OCI-LY1 (cell line): ENCODE results near the gene NTNG1.

Experiments used
- H2AFZ ChIP-seq: fragments of 200-600 bp; sonication (generic), shearing (Covaris generic); 2 replicates; pipeline ENCODE4 v1.6.0; 2014; ENCODE audit warnings: antibody characterized with exemption, mild to moderate bottlenecking, low read length
- H3F3A ChIP-seq: fragments of 200-600 bp; sonication (generic), shearing (Covaris generic); 2 replicates; pipeline ENCODE4 v1.6.0; 2014; ENCODE audit warnings: mild to moderate bottlenecking, antibody characterized with exemption, low read length, moderate library complexity; ENCODE audit not compliant: insufficient read depth
- H3K27ac ChIP-seq: fragments of 200-600 bp; sonication (generic); 2 replicates; pipeline ENCODE4 v1.5.1; 2014; ENCODE audit warnings: low read length, mixed run types, mild to moderate bottlenecking, low read depth; ENCODE audit not compliant: poor library complexity, severe bottlenecking
- H3K27me3 ChIP-seq: fragments of 200-600 bp; sonication (generic); 2 replicates; pipeline ENCODE4 v1.6.0; 2014; ENCODE audit warnings: antibody characterized with exemption, mild to moderate bottlenecking, low read length, moderate library complexity; ENCODE audit not compliant: insufficient read depth
- H3K36me3 ChIP-seq: fragments of 200-600 bp; sonication (generic); 2 replicates; pipeline ENCODE4 v1.6.1; 2014; ENCODE audit warnings: mild to moderate bottlenecking, antibody characterized with exemption, low read length, moderate library complexity, mixed read lengths; ENCODE audit not compliant: insufficient read depth
- H3K4me1 ChIP-seq: fragments of 200-600 bp; sonication (generic); 2 replicates; pipeline ENCODE4 v1.5.1; 2014; ENCODE audit warnings: mild to moderate bottlenecking, low read length, moderate library complexity; ENCODE audit not compliant: insufficient read depth, severe bottlenecking
- H3K4me2 ChIP-seq: fragments of 200-600 bp; sonication (generic), shearing (Covaris generic); 2 replicates; pipeline ENCODE4 v1.6.1; 2014; ENCODE audit warnings: low read length
- H3K4me3 ChIP-seq: fragments of 200-600 bp; sonication (generic); 2 replicates; pipeline ENCODE4 v1.5.1; 2014; ENCODE audit warnings: low read length, low read depth, mild to moderate bottlenecking, mixed read lengths; ENCODE audit not compliant: poor library complexity, severe bottlenecking
- H3K79me2 ChIP-seq: fragments of 200-600 bp; shearing (Covaris generic); 2 replicates; pipeline ENCODE4 v1.6.1; 2016; ENCODE audit warnings: mixed run types, low read length, mixed read lengths; ENCODE audit not compliant: insufficient read depth
- H3K9ac ChIP-seq: fragments of 200-600 bp; sonication (generic), shearing (Covaris generic); 2 replicates; pipeline ENCODE4 v1.6.1; 2014; ENCODE audit warnings: mild to moderate bottlenecking, low read length, mixed read lengths
- H3K9me2 ChIP-seq: fragments of 200-600 bp; sonication (generic), shearing (Covaris generic); 2 replicates; pipeline ENCODE4 v1.6.1; 2014; ENCODE audit warnings: low read depth, mild to moderate bottlenecking, low read length, mixed read lengths
- H3K9me3 ChIP-seq: fragments of 200-600 bp; shearing (Covaris generic); 2 replicates; pipeline ENCODE4 v1.6.1; 2014; ENCODE audit warnings: low read length, mixed read lengths
- H4K20me1 ChIP-seq: fragments of 200-600 bp; sonication (generic), shearing (Covaris generic); 2 replicates; pipeline ENCODE4 v1.6.0; 2016; ENCODE audit warnings: mild to moderate bottlenecking, low read length; ENCODE audit not compliant: insufficient read depth
- EZH2 ChIP-seq: fragments of 200-600 bp; sonication (generic), shearing (Covaris generic); IDR thresholded peaks from 2 replicates; pipeline ENCODE4 v1.8.0; 2017; ENCODE audit warnings: borderline replicate concordance, mixed run types, mild to moderate bottlenecking, antibody characterized with exemption, low read length, moderate library complexity, mixed read lengths
- TF ChIP-seq, protein P1 (sequence below): fragments of 200-600 bp; sonication (generic), shearing (Covaris generic); IDR thresholded peaks from 2 replicates; pipeline ENCODE4 v1.5.1; 2017; ENCODE audit warnings: mild to moderate bottlenecking, antibody characterized with exemption, low read length, moderate library complexity, mixed read lengths

NTNG1 gene

DNA sequence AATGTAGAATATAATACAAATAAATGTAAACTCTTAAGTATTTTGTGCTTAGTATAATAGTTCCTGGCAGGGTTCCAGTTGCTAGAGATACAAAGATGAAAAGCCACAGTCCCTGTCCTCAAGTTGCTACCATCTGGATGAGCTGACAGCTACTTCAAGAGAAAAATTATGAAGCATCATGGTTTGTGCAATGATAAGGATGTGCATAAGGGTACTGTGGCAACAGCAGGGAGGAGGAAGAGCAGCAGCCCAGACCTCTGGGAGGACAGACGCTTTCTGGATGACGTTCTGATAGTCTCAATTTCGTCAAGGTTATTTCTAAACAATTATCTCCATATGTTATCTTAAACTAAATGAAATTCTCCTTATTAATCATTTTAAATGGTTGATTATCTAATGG lies 198.9 kb downstream of the NTNG1 start:
- Histone ChIP-seq H3K4me2 (no peak overlapping the region), H3K27me3 (no peaks in the 10 kb centered on the region), H3K9ac (no peak overlapping the region), H3K9me3 (no peaks in the 10 kb centered on the region), H4K20me1 (no peaks in the 10 kb centered on the region), H3K9me2 (no peaks in the 10 kb centered on the region), H2AFZ (no peak overlapping the region), H3K36me3 (no peaks in the 10 kb centered on the region), H3K4me1 (no peaks in the 10 kb centered on the region), H3K4me3 (no peak overlapping the region), H3F3A (no peaks in the 10 kb centered on the region), H3K79me2 (no peaks in the 10 kb centered on the region), H3K27ac (no peak overlapping the region)
- no peak for TF ChIP-seq EZH2
- TF ChIP-seq, protein P1, sequence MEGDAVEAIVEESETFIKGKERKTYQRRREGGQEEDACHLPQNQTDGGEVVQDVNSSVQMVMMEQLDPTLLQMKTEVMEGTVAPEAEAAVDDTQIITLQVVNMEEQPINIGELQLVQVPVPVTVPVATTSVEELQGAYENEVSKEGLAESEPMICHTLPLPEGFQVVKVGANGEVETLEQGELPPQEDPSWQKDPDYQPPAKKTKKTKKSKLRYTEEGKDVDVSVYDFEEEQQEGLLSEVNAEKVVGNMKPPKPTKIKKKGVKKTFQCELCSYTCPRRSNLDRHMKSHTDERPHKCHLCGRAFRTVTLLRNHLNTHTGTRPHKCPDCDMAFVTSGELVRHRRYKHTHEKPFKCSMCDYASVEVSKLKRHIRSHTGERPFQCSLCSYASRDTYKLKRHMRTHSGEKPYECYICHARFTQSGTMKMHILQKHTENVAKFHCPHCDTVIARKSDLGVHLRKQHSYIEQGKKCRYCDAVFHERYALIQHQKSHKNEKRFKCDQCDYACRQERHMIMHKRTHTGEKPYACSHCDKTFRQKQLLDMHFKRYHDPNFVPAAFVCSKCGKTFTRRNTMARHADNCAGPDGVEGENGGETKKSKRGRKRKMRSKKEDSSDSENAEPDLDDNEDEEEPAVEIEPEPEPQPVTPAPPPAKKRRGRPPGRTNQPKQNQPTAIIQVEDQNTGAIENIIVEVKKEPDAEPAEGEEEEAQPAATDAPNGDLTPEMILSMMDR, result no peak

DNA sequence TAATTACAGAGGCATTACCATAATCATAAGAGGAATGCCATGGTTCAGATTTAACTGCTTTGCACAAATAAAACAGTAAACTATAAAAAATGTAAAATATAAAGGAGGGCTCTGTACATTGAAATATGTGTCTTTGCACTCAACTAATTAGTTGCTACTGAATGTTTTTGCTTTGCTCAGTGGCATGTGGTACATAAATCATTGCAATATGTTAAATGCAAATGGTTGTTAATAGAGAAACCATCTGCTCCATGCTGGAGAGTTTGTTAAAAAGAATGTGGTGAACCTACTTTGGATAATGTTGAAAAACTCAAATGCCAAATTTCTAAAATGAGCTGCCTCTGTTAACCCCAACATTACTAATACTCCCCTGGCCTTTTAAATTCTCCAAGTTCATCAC lies 201.5 kb downstream of the NTNG1 start:
- no peaks in the 10 kb centered on the region for H4K20me1 ChIP-seq
- no peak overlapping the region for H3K4me3 ChIP-seq
- H3K36me3 ChIP-seq, result no peaks in the 10 kb centered on the region
- H3F3A ChIP-seq, result no peaks in the 10 kb centered on the region
- no peak overlapping the region for H3K9ac ChIP-seq
- no peaks in the 10 kb centered on the region for H3K9me2 ChIP-seq
- H3K9me3 ChIP-seq, result no peaks in the 10 kb centered on the region
- no peak overlapping the region for H2AFZ ChIP-seq
- no peaks in the 10 kb centered on the region for H3K79me2 ChIP-seq
- H3K27me3 ChIP-seq, result no peaks in the 10 kb centered on the region
- no peak overlapping the region for H3K4me2 ChIP-seq
- H3K27ac ChIP-seq, result no peak overlapping the region
- H3K4me1 ChIP-seq, result no peaks in the 10 kb centered on the region
- TF ChIP-seq, protein P1, result no peak
- no peak for TF ChIP-seq EZH2

- no peak overlapping the region for H2AFZ ChIP-seq
- H3K4me2 ChIP-seq, result no peak overlapping the region
- H3K9me2 ChIP-seq, result no peaks in the 10 kb centered on the region
- H3K4me1 ChIP-seq, result no peaks in the 10 kb centered on the region
- H3K27ac ChIP-seq, result no peak overlapping the region
- no peaks in the 10 kb centered on the region for H3K27me3 ChIP-seq
- H3K9me3 ChIP-seq, result no peaks in the 10 kb centered on the region
- no peak overlapping the region for H3K9ac ChIP-seq
- no peaks in the 10 kb centered on the region for H4K20me1 ChIP-seq
- H3F3A ChIP-seq, result no peaks in the 10 kb centered on the region
- H3K36me3 ChIP-seq, result no peaks in the 10 kb centered on the region
- TF ChIP-seq EZH2, result no peak
- TF ChIP-seq, protein P1, result no peak
- H3K4me3 ChIP-seq, result no peak overlapping the region
- H3K79me2 ChIP-seq, result no peaks in the 10 kb centered on the region
Measured at GRCh38 chr1:107342768-107343167, 201.9 kb downstream of the NTNG1 start.
